Measurements from ENCODE around the gene DPEP2NB. TPM values are rescaled to one million over a fixed set of nuclear protein-coding genes. Genes with fewer than 3 reads are reported as not detected.

Gene DPEP2NB
- total RNA-seq, 1 experiment from 2014 or later, result not detected

DNA sequence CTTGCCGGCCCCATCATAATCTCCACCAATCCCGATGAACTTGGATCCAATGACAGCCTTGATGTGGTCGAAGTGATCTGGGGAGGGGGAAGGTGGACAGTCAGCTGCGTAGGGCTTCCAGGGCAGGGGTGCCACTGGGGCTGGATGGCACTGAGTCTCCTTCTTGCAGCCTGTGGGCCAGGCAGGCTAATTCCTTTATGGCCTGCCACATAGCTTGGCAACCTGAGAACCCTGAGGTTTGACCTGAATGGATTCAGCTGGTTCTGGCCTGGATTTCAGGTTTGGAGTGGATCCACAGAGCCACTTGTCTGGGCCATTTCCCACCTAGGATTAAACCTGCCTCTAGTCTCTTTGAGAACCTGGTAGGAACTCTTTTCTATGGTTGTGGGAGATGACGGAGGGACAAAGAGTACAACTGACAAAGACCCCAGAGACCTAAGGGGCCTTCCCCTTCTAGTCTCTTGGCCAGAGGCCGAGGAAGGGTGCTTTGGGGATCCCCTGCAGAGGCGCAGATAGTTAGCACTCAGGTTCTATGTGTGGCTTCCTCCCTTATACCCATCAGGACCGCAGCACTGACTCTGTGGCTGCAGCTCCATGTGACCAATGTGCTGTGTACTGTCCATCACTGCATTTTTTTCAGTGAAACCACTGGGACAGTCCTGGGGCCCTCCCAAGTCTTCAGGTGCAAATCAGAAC is 26.2 kb downstream of the DPEP2NB start:
- intact Hi-C loops (cut with micrococcal nuclease), result no loop called here
- ChIA-PET CTCF (no interaction called here), POLR2A (no interaction called here), RAD21 (ENCODE audit: low non-redundant PET in 1 of 2, low total read pairs in 2 of 2, uncharacterized antibody in 2 of 2, unreplicated experiment in 2 of 2) (no interaction called here)
- no peaks in the 10 kb centered on the region for H3K9me3 ChIP-seq (ENCODE audit: control insufficient read depth in 1 of 2, insufficient read depth in 1 of 2, low read depth in 1 of 2, low read length in 2 of 2)
- DNase-seq (ENCODE audit: low read depth, low spot score) (no peak), ATAC-seq (no peak)
- H3K27me3 ChIP-seq (ENCODE audit: insufficient read depth, low read length), result no peaks in the 10 kb centered on the region
- no peak overlapping the region for H3K9ac ChIP-seq (ENCODE audit: low read length)
- H3K36me3 ChIP-seq (ENCODE audit: control insufficient read depth in 1 of 2, insufficient read depth in 2 of 2, low read length in 2 of 2), result no peaks in the 10 kb centered on the region
- no peaks in the 10 kb centered on the region for H3K79me2 ChIP-seq (ENCODE audit: insufficient read depth, low read length)
- H3K27ac ChIP-seq (ENCODE audit: low read depth, low read length), result no peak overlapping the region
- H3K4me3 ChIP-seq (replicated peaks in 1 of 2; ENCODE audit: low read depth in 1 of 2, low read length in 2 of 2), result no peak overlapping the region
- no peak overlapping the region for H3K4me2 ChIP-seq (ENCODE audit: low read length)
- BruUV-seq (replicated peaks), result no TSS peak
- H3K9me2 ChIP-seq (ENCODE audit: insufficient read depth), result no peaks in the 10 kb centered on the region
- peaks cover 5 to 13% of the 10 kb centered on the region in 2 experiments; a peak in 3 of 4 replicates for H3K4me1 ChIP-seq (ENCODE audit: control insufficient read depth in 1 of 2, insufficient read depth in 2 of 2, low read length in 2 of 2)
- TF ChIP-seq TCF7L2 (IDR thresholded peaks at IDR 0.05; ENCODE audit: borderline replicate concordance, extremely low read depth, insufficient read depth, insufficient read length) (no peak), POLR2A (IDR thresholded peaks at IDR 0.05; ENCODE audit: borderline replicate concordance, extremely low read depth, insufficient read depth, insufficient read length) (no peak)
- H2AFZ ChIP-seq (ENCODE audit: low read depth, low read length, poor library complexity, severe bottlenecking), result no peak overlapping the region
- no peaks in the 10 kb centered on the region for H4K20me1 ChIP-seq (ENCODE audit: insufficient read depth)

- Histone ChIP-seq H3K4me2 (ENCODE audit: low read length) (no peak overlapping the region), H3K27ac (ENCODE audit: low read depth, low read length) (no peak overlapping the region), H3K27me3 (ENCODE audit: insufficient read depth, low read length) (no peaks in the 10 kb centered on the region), H3K79me2 (ENCODE audit: insufficient read depth, low read length) (no peaks in the 10 kb centered on the region), H3K36me3 (ENCODE audit: control insufficient read depth in 1 of 2, insufficient read depth in 2 of 2, low read length in 2 of 2) (no peaks in the 10 kb centered on the region), H3K9me2 (ENCODE audit: insufficient read depth) (no peaks in the 10 kb centered on the region), H3K4me1 (ENCODE audit: control insufficient read depth in 1 of 2, insufficient read depth in 2 of 2, low read length in 2 of 2) (peaks cover 5 to 9% of the 10 kb centered on the region in 2 experiments; a peak in 3 of 4 replicates), H2AFZ (ENCODE audit: low read depth, low read length, poor library complexity, severe bottlenecking) (no peak overlapping the region), H3K9me3 (ENCODE audit: control insufficient read depth in 1 of 2, insufficient read depth in 1 of 2, low read depth in 1 of 2, low read length in 2 of 2) (no peaks in the 10 kb centered on the region), H3K9ac (ENCODE audit: low read length) (no peak overlapping the region), H3K4me3 (replicated peaks in 1 of 2; ENCODE audit: low read depth in 1 of 2, low read length in 2 of 2) (no peak overlapping the region), H4K20me1 (ENCODE audit: insufficient read depth) (no peaks in the 10 kb centered on the region)
- intact Hi-C loops (cut with micrococcal nuclease), result no loop called here
- ChIA-PET CTCF (no interaction called here), POLR2A (no interaction called here), RAD21 (ENCODE audit: low non-redundant PET in 1 of 2, low total read pairs in 2 of 2, uncharacterized antibody in 2 of 2, unreplicated experiment in 2 of 2) (no interaction called here)
- DNase-seq (ENCODE audit: low read depth, low spot score) (no peak), ATAC-seq (no peak)
- BruUV-seq (replicated peaks), result no TSS peak
- TF ChIP-seq, protein P1, sequence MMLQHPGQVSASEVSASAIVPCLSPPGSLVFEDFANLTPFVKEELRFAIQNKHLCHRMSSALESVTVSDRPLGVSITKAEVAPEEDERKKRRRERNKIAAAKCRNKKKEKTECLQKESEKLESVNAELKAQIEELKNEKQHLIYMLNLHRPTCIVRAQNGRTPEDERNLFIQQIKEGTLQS (IDR thresholded peaks at IDR 0.05), result no peak
- TF ChIP-seq CBX3 (IDR thresholded peaks at IDR 0.05; ENCODE audit: low read depth) (no peak), ZNF274 (IDR thresholded peaks at IDR 0.05; ENCODE audit: low read depth, low read length) (no peak)
These were observed 27.0 kb downstream of the DPEP2NB start for GRCh38 chr16:67988675-67989074.

Data from HCT116 (cell line).